CD1c-positive myeloid dendritic cell (primary cell): Measurements from ENCODE around the gene ZNF276.
"Not testable (repeated sequence)": the region's sequence is repeated elsewhere in the genome, so short reads cannot be mapped to it uniquely, and the experiment has no call there.

Source experiments
- DNase-seq: peaks from one replicate; pipeline ENCODE4 v3.0.0-alpha.2; 2016; ENCODE audit errors: extremely low spot score

ZNF276 gene

DNA sequence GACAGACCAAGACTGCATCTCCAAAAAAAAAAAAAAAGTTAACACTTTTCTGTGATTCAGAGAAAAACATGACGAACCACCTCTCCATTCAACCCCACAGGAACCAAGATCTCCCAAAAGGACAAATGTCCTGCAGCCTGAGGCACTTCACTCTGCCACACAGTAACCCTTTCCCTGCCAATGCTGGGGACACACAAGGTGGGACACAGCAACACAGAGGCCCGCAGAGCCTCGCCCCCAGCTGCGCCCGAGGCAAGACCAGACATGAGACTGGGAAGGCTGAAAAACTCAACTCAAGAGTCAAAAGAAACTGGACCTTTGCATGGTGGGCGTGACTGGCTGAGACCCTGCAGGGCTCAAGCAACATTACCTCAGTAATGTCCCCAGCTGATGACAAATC, 61.2 kb downstream of the ZNF276 start:
- DNase-seq, result no peak

DNA sequence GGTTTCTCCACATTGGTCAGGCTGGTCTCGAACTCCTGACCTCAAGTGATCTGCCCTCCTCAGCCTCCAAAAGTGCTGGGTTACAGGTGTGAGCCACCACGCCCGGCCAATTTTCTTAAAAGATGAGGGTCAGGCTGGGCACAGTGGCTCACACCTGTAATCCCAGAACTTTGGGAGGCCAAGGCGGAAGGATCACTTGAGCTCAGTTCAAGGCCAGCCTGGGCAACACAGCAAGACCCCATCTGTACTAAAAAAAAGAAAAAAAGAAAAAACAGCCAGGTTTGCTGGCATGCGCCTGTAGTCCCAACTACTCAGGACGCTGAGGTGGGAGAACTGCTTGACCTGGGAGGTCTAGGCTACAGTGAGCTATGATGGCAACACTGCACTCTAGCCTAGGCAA, 62.6 kb downstream of the ZNF276 start:
- DNase-seq, result not testable (repeated sequence)

DNA sequence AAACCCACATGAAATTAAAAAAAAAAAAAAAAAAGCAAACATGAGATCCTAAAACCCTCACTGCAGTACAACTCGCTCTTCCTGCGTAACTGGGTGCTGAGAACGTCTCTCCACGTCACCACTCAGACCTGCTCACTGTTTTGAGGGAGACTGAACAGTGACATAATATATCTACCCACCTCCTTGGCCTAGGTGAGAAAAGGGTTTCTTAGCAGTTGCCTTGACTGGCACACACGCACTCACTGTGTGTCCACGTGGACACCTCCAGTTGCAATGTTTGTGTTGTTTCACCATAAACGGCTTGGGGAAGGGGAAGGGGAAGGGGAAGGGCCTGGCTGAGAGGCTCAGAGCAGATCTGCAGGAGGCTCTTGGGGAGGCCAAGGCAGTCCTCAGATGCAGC, 63.1 kb downstream of the ZNF276 start:
- no peak for DNase-seq

DNA sequence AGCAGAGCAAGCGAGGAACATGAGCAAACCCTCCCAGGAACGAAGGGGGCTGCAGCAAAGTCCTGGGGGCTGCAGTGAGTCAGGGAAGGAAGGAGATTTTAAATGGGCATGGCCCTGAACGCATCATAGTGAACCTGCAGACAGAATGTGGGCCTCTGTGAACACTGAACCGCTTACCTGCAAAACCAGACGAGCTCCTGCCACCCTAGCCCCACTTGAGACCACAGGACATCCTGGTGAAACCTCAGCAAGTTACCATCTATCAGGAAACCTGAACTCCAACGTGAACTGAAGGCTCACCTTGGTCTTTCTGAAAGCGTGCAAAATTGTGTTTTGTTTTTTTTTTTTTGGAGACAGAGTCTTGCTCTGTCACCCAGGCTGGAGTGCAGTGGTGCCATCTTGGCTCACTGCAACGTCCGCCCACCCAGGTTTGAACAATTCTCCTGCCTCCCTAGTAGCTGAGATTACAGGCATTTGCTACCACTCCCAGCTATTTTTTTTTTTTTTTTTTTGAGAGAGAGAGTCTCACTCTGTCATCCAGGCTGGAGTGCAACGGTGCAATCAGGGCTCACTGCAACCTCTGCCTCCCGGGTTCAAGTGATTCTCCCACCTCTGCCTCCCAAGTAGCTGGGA, 64.3 kb downstream of the ZNF276 start:
- DNase-seq, result peak; percentile 3

DNA sequence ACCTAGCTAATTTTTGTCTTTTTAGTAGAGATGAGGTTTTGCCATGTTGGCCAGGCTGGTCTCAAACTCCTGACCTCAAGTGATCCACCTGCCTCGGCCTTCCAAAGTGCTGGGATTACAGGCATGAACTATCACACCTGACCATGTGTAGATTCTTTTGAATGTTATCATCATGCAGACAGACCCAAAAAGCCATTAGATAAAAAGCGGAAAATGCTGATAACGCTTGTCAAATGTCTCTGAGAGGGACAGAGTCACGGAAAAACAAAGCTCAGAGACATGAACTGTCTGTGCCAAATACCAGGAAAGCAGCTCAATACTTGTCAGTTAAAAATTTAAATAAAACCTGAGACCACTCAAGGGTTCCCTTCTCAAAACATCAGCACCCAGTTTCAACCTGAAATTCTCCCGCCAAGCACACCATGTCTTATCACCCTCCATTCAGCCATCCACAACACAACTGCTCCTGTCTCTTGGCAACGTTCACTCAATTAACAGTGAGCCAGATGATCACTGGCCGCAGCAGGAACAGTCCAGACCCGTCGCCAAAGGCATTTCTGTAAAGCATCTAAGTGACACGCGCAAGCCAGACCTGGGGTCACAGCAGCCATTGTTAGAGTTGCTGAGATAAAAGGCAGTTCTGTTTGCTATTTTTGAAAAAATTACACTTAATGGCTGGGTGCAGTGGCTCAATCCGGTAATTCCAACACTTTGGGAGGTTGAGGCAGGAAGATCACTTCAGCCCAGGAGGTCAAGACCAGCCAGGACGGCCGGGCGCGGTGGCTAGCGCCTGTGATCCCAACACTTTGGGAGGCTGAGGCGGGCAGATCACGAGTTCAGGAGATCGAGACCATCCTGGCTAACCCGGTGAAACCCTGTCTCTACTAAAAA, 65.4 kb downstream of the ZNF276 start:
- DNase-seq, result no peak

DNA sequence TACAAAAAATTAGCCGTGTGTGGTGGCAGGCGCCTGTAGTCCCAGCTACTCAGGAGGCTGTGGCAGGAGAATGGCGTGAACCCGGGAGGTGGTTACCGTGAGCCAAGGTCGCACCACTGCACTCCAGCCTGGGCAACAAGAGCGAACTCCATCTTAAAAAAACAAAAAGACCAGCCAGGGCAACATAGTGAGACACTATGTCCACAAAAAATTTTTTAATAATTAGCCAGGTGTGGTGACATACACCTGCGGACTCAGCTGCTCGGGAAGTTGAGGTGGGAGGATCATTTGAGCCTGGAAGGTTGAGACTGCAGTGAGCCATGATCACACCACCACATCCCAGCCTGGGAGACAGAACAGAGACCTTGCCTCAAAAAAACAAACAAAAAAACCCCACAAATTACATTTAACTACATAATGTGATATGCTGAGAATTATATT, 66.0 kb downstream of the ZNF276 start:
- DNase-seq, result no peak
